Right atrium auricular region (tissue), 2 donors: ENCODE measurements around the gene CCBE1. TPM values are rescaled to one million over a fixed set of nuclear protein-coding genes. Genes with fewer than 3 reads are reported as not detected.

Experiments used
- DNase-seq: peaks from one replicate; pipeline ENCODE4 v3.0.0-alpha.2; 2019; ENCODE audit warnings: low spot score
- H3K27ac ChIP-seq, 2 donors: fragments of 200-600 bp; sonication (generic); 1 replicate in 1 of 2; 2 replicates in 1 of 2; pipeline ENCODE4 v1.5.1; 2016 to 2019
- H3K27me3 ChIP-seq, 2 donors: fragments of 200-600 bp; sonication (generic); one replicate each; pipeline versions ENCODE4 v1.5.1 to v1.6.0; 2017 to 2019
- H3K36me3 ChIP-seq: fragments of 200-600 bp; sonication (generic); one replicate; pipeline ENCODE4 v1.5.1; 2016
- H3K4me1 ChIP-seq, 2 donors: fragments of 200-600 bp; sonication (generic); one replicate each; pipeline versions ENCODE4 v1.5.1 to v1.6.0; 2017 to 2019
- H3K4me3 ChIP-seq, 2 donors: fragments of 200-600 bp; sonication (generic); 1 replicate in 1 of 2; 2 replicates in 1 of 2; pipeline ENCODE4 v1.5.1; 2017 to 2019; ENCODE audit warnings: mild to moderate bottlenecking in 1 of 2, moderate library complexity in 1 of 2
- H3K9me3 ChIP-seq, 2 donors: fragments of 200-600 bp; sonication (generic); one replicate each; pipeline ENCODE4 v1.5.1; 2019
- CTCF ChIP-seq, 2 donors: fragments of 200-600 bp; sonication (generic); IDR thresholded peaks; one replicate each; pipeline ENCODE4 v1.5.1; 2019; ENCODE audit warnings: antibody characterized with exemption in 2 of 2
- total RNA-seq, 2 donors: library from RNA; depleted of rRNA; stranded (reverse); fragments of >200 nt; gene quantifications; one replicate each; pipeline ENCODE4 v1.1.0, GENCODE V29; 2016

Gene CCBE1
- total RNA-seq, 2 donors from 2014 or later, result 0.44 to 0.94 TPM

- no peak for TF ChIP-seq CTCF (IDR thresholded peaks at IDR 0.05)
- no peak for DNase-seq
- no peak overlapping the region for H3K27ac ChIP-seq
- H3K36me3 ChIP-seq, result no peaks in the 10 kb centered on the region
- H3K4me3 ChIP-seq, result no peak overlapping the region
- H3K4me1 ChIP-seq, result no peaks in the 10 kb centered on the region
- H3K27me3 ChIP-seq, result no peaks in the 10 kb centered on the region
- no peaks in the 10 kb centered on the region for H3K9me3 ChIP-seq
Observed at GRCh38 chr18:59432803-59433597, 264.2 kb downstream of the CCBE1 start.

DNA sequence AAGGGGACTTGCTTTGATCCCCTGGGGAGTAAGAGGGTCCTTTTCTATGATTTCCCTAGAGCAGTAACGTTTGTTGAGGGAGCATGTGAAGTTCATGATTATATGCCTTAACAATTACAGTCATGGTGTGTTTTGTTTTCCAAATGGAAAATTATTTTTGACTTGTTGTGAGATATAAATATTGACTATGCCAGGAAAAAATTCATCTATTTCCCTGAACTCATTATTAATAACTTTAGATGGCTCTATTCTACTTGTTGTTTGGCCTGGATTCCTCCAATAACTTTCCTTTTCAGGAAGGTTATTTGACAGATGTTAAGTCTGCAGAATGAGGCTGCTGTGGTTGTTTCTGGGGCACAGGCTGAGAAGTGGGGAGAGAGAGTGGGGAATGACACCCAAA lies 266.1 kb downstream of the CCBE1 start:
- no peaks in the 10 kb centered on the region for H3K36me3 ChIP-seq
- no peaks in the 10 kb centered on the region for H3K4me1 ChIP-seq
- H3K27ac ChIP-seq, result no peak overlapping the region
- no peak for DNase-seq
- no peak overlapping the region for H3K4me3 ChIP-seq
- no peaks in the 10 kb centered on the region for H3K27me3 ChIP-seq
- no peaks in the 10 kb centered on the region for H3K9me3 ChIP-seq
- TF ChIP-seq CTCF (IDR thresholded peaks at IDR 0.05), result no peak

GRCh38 chr18:59429608-59430007 lies 267.6 kb downstream of the CCBE1 start:
- no peak for DNase-seq
- H3K27me3 ChIP-seq, result no peaks in the 10 kb centered on the region
- no peaks in the 10 kb centered on the region for H3K4me1 ChIP-seq
- no peaks in the 10 kb centered on the region for H3K36me3 ChIP-seq
- no peaks in the 10 kb centered on the region for H3K9me3 ChIP-seq
- no peak overlapping the region for H3K27ac ChIP-seq
- H3K4me3 ChIP-seq, result no peak overlapping the region
- TF ChIP-seq CTCF (IDR thresholded peaks at IDR 0.05), result no peak

- H3K36me3 ChIP-seq, result no peaks in the 10 kb centered on the region
- H3K4me1 ChIP-seq, result no peaks in the 10 kb centered on the region
- no peak for TF ChIP-seq CTCF (IDR thresholded peaks at IDR 0.05)
- no peaks in the 10 kb centered on the region for H3K27me3 ChIP-seq
- no peak overlapping the region for H3K4me3 ChIP-seq
- no peak overlapping the region for H3K27ac ChIP-seq
- DNase-seq, result no peak
- no peaks in the 10 kb centered on the region for H3K9me3 ChIP-seq
Observed at GRCh38 chr18:59428018-59428417, 269.2 kb downstream of the CCBE1 start.

DNA sequence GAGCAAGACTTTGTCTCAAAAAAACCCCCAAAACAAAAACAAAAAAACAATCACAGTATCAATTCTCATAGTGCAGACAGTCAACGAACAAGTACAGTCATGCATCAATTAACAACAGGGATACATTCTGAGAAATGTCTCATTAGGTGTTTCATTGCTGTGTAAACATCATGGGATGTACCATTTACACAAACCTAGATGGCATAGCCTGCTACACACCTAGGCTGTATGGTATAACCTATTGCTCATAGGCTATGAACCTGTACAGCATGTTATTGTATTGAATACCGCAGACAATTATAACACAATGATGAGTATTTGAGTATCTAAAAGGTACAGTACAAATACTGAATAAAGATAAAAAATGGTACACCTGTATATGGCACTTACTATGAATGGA lies 270.4 kb downstream of the CCBE1 start:
- no peak for TF ChIP-seq CTCF (IDR thresholded peaks at IDR 0.05)
- Histone ChIP-seq H3K27ac (no peak overlapping the region), H3K27me3 (no peaks in the 10 kb centered on the region), H3K36me3 (no peaks in the 10 kb centered on the region), H3K4me3 (no peak overlapping the region), H3K9me3 (no peaks in the 10 kb centered on the region), H3K4me1 (no peaks in the 10 kb centered on the region)
- DNase-seq, result no peak

GRCh38 chr18:59423259-59423658 lies 274.0 kb downstream of the CCBE1 start:
- Histone ChIP-seq H3K4me3 (no peak overlapping the region), H3K27ac (no peak overlapping the region), H3K4me1 (no peaks in the 10 kb centered on the region), H3K27me3 (no peaks in the 10 kb centered on the region), H3K9me3 (no peaks in the 10 kb centered on the region), H3K36me3 (no peaks in the 10 kb centered on the region)
- no peak for TF ChIP-seq CTCF (IDR thresholded peaks at IDR 0.05)
- DNase-seq, result no peak
